HCT116 (cell line): ENCODE data around the gene RNU6-9. TPM values are rescaled to one million over a fixed set of nuclear protein-coding genes. Genes with fewer than 3 reads are reported as not detected.

Source experiments
- ATAC-seq: fragments of 200-7000 bp; cut with Tn5 transposase; 2 replicates; pipeline ENCODE4 v1.9.1; 2020; ENCODE audit warnings: mild to moderate bottlenecking, moderate library complexity
- BruUV-seq: library from RNA; stranded (reverse); fragments of 400-500 nt; replicated peaks from 2 replicates; lab custom pipeline; 2021; lab: Mats Ljungman, UMichigan
- CTCF ChIA-PET: fragments of 300-600 bp; sonication (Branson Sonifier 250); formaldehyde crosslinking; loops from one replicate; lab custom pipeline; 2021; ENCODE audit warnings: antibody characterized with exemption; lab: Charles Lee
- POLR2A ChIA-PET: fragments of 300-600, 350-600 bp; sonication (Branson Sonifier 250); formaldehyde crosslinking; loops from one replicate; lab custom pipeline; 2021; ENCODE audit warnings: antibody characterized with exemption; lab: Charles Lee
- RAD21 ChIA-PET, 2 experiments: fragments of 300-600 bp; sonication (Branson Sonifier 250); formaldehyde crosslinking; loops; one replicate each; lab custom pipeline; 2023; ENCODE audit warnings: low total read pairs in 2 of 2; ENCODE audit not compliant: uncharacterized antibody in 2 of 2, unreplicated experiment in 2 of 2, low non-redundant PET in 1 of 2; lab: Charles Lee
- DNase-seq: peaks from one replicate; pipeline ENCODE4 v3.0.0-alpha.2; 2010; ENCODE audit warnings: low read depth, low spot score
- H2AFZ ChIP-seq: fragments of 200-600 bp; shearing (Covaris generic), sonication (generic); 2 replicates; pipeline ENCODE4 v1.6.1; 2017; ENCODE audit warnings: low read depth, mixed run types, mixed read lengths, antibody characterized with exemption, low read length; ENCODE audit not compliant: poor library complexity, severe bottlenecking
- H3K27ac ChIP-seq: 2 replicates; pipeline ENCODE4 v1.5.1; 2012; ENCODE audit warnings: low read depth, low read length
- H3K27me3 ChIP-seq: fragments of 200-600 bp; sonication (generic); 2 replicates; pipeline ENCODE4 v1.6.1; 2016; ENCODE audit warnings: mixed run types, low read length, mixed read lengths; ENCODE audit not compliant: insufficient read depth
- H3K36me3 ChIP-seq, 2 experiments: fragments of 200-500 bp in 1 of 2; fragments of 200-600 bp in 1 of 2; sonication (Bioruptor generic) in 1 of 2; sonication (generic) in 1 of 2; 2 replicates each; pipeline versions ENCODE4 v1.5.1 to v1.6.1; 2014 to 2016; ENCODE audit warnings: low read length in 2 of 2, inconsistent platforms in 1 of 2, mixed read lengths in 1 of 2, mixed run types in 1 of 2; ENCODE audit not compliant: insufficient read depth in 2 of 2, control insufficient read depth in 1 of 2
- H3K4me1 ChIP-seq, 2 experiments: fragments of 200-600 bp in 1 of 2; sonication (generic) in 1 of 2; 2 replicates each; pipeline versions ENCODE4 v1.5.1 to v1.6.1; 2012 to 2017; ENCODE audit warnings: low read length in 2 of 2, inconsistent platforms in 1 of 2, mild to moderate bottlenecking in 1 of 2, mixed read lengths in 1 of 2, mixed run types in 1 of 2, moderate library complexity in 1 of 2; ENCODE audit not compliant: insufficient read depth in 2 of 2, control insufficient read depth in 1 of 2
- H3K4me2 ChIP-seq: fragments of 200-600 bp; sonication (generic); 2 replicates; pipeline ENCODE4 v1.6.1; 2017; ENCODE audit warnings: mixed run types, low read length, mixed read lengths
- H3K4me3 ChIP-seq, 2 experiments: fragments of 200-600 bp in 1 of 2; sonication (generic) in 1 of 2; replicated peaks in 1 of 2; 2 replicates each; pipeline ENCODE4 v1.5.1; 2011 to 2016; ENCODE audit warnings: low read length in 2 of 2, control low read depth in 1 of 2, low read depth in 1 of 2, mild to moderate bottlenecking in 1 of 2, mixed read lengths in 1 of 2, mixed run types in 1 of 2
- H3K79me2 ChIP-seq: fragments of 200-600 bp; sonication (generic); 2 replicates; pipeline ENCODE4 v1.6.1; 2017; ENCODE audit warnings: mild to moderate bottlenecking, mixed run types, low read length, moderate library complexity, mixed read lengths; ENCODE audit not compliant: insufficient read depth
- H3K9ac ChIP-seq: fragments of 200-600 bp; sonication (generic); 2 replicates; pipeline ENCODE4 v1.6.1; 2016; ENCODE audit warnings: low read length, mixed read lengths
- H3K9me2 ChIP-seq: fragments of 200-600 bp; sonication (generic), shearing (Covaris generic); 2 replicates; pipeline ENCODE4 v1.6.1; 2017; ENCODE audit warnings: mixed run types, mild to moderate bottlenecking, moderate library complexity; ENCODE audit not compliant: insufficient read depth
- H3K9me3 ChIP-seq, 2 experiments: fragments of 200-500 bp in 1 of 2; fragments of 200-600 bp in 1 of 2; sonication (Bioruptor generic) in 1 of 2; sonication (generic) in 1 of 2; 2 replicates each; pipeline ENCODE4 v1.6.1; 2014 to 2017; ENCODE audit warnings: low read length in 2 of 2, mixed read lengths in 2 of 2, inconsistent platforms in 1 of 2, low read depth in 1 of 2, mild to moderate bottlenecking in 1 of 2, mixed run types in 1 of 2, moderate library complexity in 1 of 2; ENCODE audit not compliant: control insufficient read depth in 1 of 2, insufficient read depth in 1 of 2
- H4K20me1 ChIP-seq: fragments of 200-600 bp; sonication (generic), shearing (Covaris generic); 2 replicates; pipeline ENCODE4 v1.6.1; 2017; ENCODE audit warnings: mixed run types, mild to moderate bottlenecking, moderate library complexity; ENCODE audit not compliant: insufficient read depth
- CBX3 ChIP-seq: IDR thresholded peaks from 2 replicates; pipeline ENCODE4 v1.6.1; 2012; ENCODE audit warnings: low read depth
- CEBPB ChIP-seq: IDR thresholded peaks from 2 replicates; pipeline ENCODE4 v1.6.1; 2012; ENCODE audit warnings: low read depth
- CTCF ChIP-seq, 3 experiments: fragments of 200-600 bp in 1 of 3; sonication (generic) in 1 of 3; IDR thresholded peaks in 2 of 3; conservative IDR thresholded peaks in 1 of 3; 2 replicates each; pipeline ENCODE4 v1.5.1; 2012 to 2017; ENCODE audit warnings: low read depth in 2 of 3, low read length in 2 of 3, antibody characterized with exemption in 1 of 3, borderline replicate concordance in 1 of 3, control low read depth in 1 of 3, mild to moderate bottlenecking in 1 of 3, mixed read lengths in 1 of 3, mixed run types in 1 of 3, moderate library complexity in 1 of 3; ENCODE audit not compliant: insufficient read depth in 1 of 3
- ELF1 ChIP-seq: IDR thresholded peaks from 2 replicates; pipeline ENCODE4 v1.6.1; 2012; ENCODE audit warnings: low read depth, borderline replicate concordance
- EZH2 ChIP-seq: fragments of 200-600 bp; sonication (generic); IDR thresholded peaks from 2 replicates; pipeline ENCODE4 v1.6.1; 2017; ENCODE audit warnings: antibody characterized with exemption, mixed run types
- POLR2A ChIP-seq: IDR thresholded peaks from 2 replicates; pipeline ENCODE4 v1.7.0; 2011; ENCODE audit warnings: borderline replicate concordance; ENCODE audit not compliant: insufficient read depth, insufficient read length; ENCODE audit errors: extremely low read depth
- POLR2AphosphoS5 ChIP-seq: IDR thresholded peaks from 2 replicates; pipeline ENCODE4 v1.6.1; 2011; ENCODE audit warnings: mild to moderate bottlenecking, low read depth, low read length, moderate library complexity
- RAD21 ChIP-seq: IDR thresholded peaks from 2 replicates; pipeline ENCODE4 v1.6.1; 2012; ENCODE audit warnings: low read depth, mild to moderate bottlenecking
- TCF7L2 ChIP-seq: IDR thresholded peaks from 2 replicates; pipeline ENCODE4 v1.7.0; 2011; ENCODE audit warnings: borderline replicate concordance, inconsistent platforms; ENCODE audit not compliant: insufficient read depth, insufficient read length; ENCODE audit errors: extremely low read depth
- YY1 ChIP-seq: IDR thresholded peaks from 2 replicates; pipeline ENCODE4 v1.6.1; 2011; ENCODE audit warnings: low read length, low read depth, moderate library complexity, mild to moderate bottlenecking; ENCODE audit not compliant: insufficient replicate concordance; ENCODE audit errors: extremely low read depth
- intact Hi-C: fragments of 100-400 bp; cut with micrococcal nuclease; formaldehyde crosslinking; loops from 2 replicates; pipeline ENCODE4 v1.10.0; 2022
- total RNA-seq: library from RNA; stranded (reverse); gene quantifications from one replicate; pipeline ENCODE4 v1.2.1, GENCODE V29; 2021; ENCODE audit not compliant: unreplicated experiment

Gene RNU6-9
- total RNA-seq, 1 experiment from 2014 or later: not detected

DNA sequence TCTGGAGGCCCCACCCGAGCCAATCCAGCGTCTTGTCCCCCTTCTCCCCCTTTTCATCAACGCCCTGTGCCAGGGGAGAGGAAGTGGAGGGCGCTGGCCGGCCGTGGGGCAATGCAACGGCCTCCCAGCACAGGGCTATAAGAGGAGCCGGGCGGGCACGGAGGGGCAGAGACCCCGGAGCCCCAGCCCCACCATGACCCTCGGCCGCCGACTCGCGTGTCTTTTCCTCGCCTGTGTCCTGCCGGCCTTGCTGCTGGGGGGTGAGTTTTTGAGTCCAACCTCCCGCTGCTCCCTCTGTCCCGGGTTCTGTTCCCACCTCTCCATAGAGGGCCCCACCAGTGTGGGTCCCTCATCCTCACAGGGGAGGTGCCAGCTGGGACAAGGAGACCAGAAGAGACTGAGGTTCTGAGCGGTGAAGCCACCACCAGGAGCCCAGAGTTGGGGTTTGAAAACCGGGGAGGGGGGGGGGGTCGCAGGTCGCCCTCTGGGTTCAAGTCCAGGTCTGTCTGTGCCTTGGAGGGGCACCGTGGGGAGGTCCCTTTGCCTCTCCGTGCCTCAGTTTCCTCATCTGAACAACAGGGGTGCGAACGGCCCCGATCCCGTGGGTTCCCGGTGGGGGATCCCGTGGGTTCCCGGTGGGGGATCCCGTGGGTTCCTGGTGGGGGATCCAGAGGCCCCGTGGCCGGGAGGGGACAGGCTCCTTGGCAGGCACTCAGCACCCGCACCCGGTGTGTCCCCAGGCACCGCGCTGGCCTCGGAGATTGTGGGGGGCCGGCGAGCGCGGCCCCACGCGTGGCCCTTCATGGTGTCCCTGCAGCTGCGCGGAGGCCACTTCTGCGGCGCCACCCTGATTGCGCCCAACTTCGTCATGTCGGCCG lies 40.9 kb upstream of the RNU6-9 start, which contains the start of gene ELANE:
TSS of gene ELANE (plus strand) at position 168 of the 878 bp plus-strand sequence. CDS start at position 194, 26 bp downstream.
- peaks cover 5 to 10% of the 10 kb centered on the region in 2 experiments; a peak in 3 of 4 replicates for H3K4me1 ChIP-seq
- H3K27ac ChIP-seq: no peak within 1 kb of the TSS
- ChIA-PET CTCF (no interaction called here), RAD21 (no interaction called here), POLR2A (no interaction called here)
- TF ChIP-seq CEBPB (no peak), TCF7L2 (no peak), POLR2A (no peak), RAD21 (no peak), ELF1 (no peak)
- H3K9ac ChIP-seq: no peak within 1 kb of the TSS
- no peaks in the 10 kb centered on the region for H3K36me3 ChIP-seq
- H3K79me2 ChIP-seq: no peaks in the 10 kb centered on the region
- no TSS peak for BruUV-seq
- no peaks in the 10 kb centered on the region for H4K20me1 ChIP-seq
- DNase-seq (no peak), ATAC-seq (no peak)
- no peak within 1 kb of the TSS for H3K4me3 ChIP-seq
- H3K9me3 ChIP-seq: no peaks in the 10 kb centered on the region
- no peak within 1 kb of the TSS for H3K4me2 ChIP-seq
- intact Hi-C loops: no loop called here
- no peaks in the 10 kb centered on the region for H3K27me3 ChIP-seq
- H3K9me2 ChIP-seq: no peaks in the 10 kb centered on the region
- no peak within 1 kb of the TSS for H2AFZ ChIP-seq

GRCh38 chr19:853014-853585 lies 40.2 kb upstream of the RNU6-9 start:
- DNase-seq (no peak), ATAC-seq (no peak)
- Histone ChIP-seq H4K20me1 (no peaks in the 10 kb centered on the region), H3K36me3 (no peaks in the 10 kb centered on the region), H3K9me3 (no peaks in the 10 kb centered on the region), H3K27me3 (no peaks in the 10 kb centered on the region), H3K4me3 (no peak overlapping the region), H3K4me2 (no peak overlapping the region), H3K27ac (no peak overlapping the region), H3K79me2 (no peaks in the 10 kb centered on the region), H3K9me2 (no peaks in the 10 kb centered on the region), H3K4me1 (peaks cover 5 to 10% of the 10 kb centered on the region in 2 experiments; a peak in 3 of 4 replicates)
- RAD21 ChIA-PET: no interaction called here
- no TSS peak for BruUV-seq
- intact Hi-C loops: no loop called here
- POLR2A ChIA-PET: no interaction called here
- no peak for TF ChIP-seq CTCF (IDR thresholded peaks at IDR 0.05 in 2 of 3, conservative IDR thresholded peaks at IDR 0.05 in 1 of 3; ENCODE audit: borderline replicate concordance in 1 of 3, insufficient read depth in 1 of 3, low read depth in 2 of 3, low read length in 2 of 3)
- TF ChIP-seq EZH2: no peak
- TF ChIP-seq CBX3: no peak
- TF ChIP-seq YY1: no peak
- TF ChIP-seq POLR2A: no peak
- TF ChIP-seq POLR2AphosphoS5: no peak
- TF ChIP-seq, all 23 proteins: peak for 0
- Histone ChIP-seq H3K9ac (no peak overlapping the region), H2AFZ (no peak overlapping the region)
- CTCF ChIA-PET: no interaction called here
